ENCODE measurements around the gene PPP4R3A. TPM values are rescaled to one million over a fixed set of nuclear protein-coding genes. Genes with fewer than 3 reads are reported as not detected.
A peak's percentile ranks its signal among the peaks of the same experiment; 100 is the strongest.

The PPP4R3A gene
- total RNA-seq, 1 experiment from 2014 or later: 148 TPM

GRCh38 chr14:91419044-91419397 lies 91.1 kb downstream of the PPP4R3A start:
- Histone ChIP-seq H2BK15ac (ENCODE audit: low read depth, low read length) (no peak overlapping the region), H3K9me3 (ENCODE audit: control insufficient read depth, low read depth, low read length) (no peaks in the 10 kb centered on the region), H2AFZ (ENCODE audit: low read length) (no peak overlapping the region), H3K4me2 (ENCODE audit: insufficient read depth, insufficient read length, low read length) (no peak overlapping the region), H3K79me1 (ENCODE audit: insufficient read depth, low read depth, low read length, poor library complexity, severe bottlenecking) (no peaks in the 10 kb centered on the region), H3T11ph (ENCODE audit: low read length) (no peak overlapping the region), H3K27ac (ENCODE audit: insufficient read length, low read depth, low read length) (no peak overlapping the region), H2BK5ac (ENCODE audit: insufficient read length, low read length) (no peak overlapping the region), H3K14ac (ENCODE audit: insufficient read depth, low read length) (no peak overlapping the region), H3K9ac (ENCODE audit: extremely low read depth, insufficient read length, low read length) (no peak overlapping the region), H2BK20ac (ENCODE audit: low read depth, low read length, poor library complexity, severe bottlenecking) (no peak overlapping the region), H3K4me1 (ENCODE audit: insufficient read depth, low read length) (peaks cover 6% of the 10 kb centered on the region; the same call in 1 of the 2 replicates), H4K20me1 (ENCODE audit: control insufficient read depth, insufficient read depth, insufficient read length) (no peaks in the 10 kb centered on the region), H3K23me2 (ENCODE audit: insufficient read length, low read depth, low read length, poor library complexity, severe bottlenecking) (peaks cover 9% of the 10 kb centered on the region), H3K56ac (ENCODE audit: insufficient read length, low read depth, low read length) (no peak overlapping the region), H2BK12ac (ENCODE audit: insufficient read length, low read depth, low read length) (no peak overlapping the region), H2AK5ac (ENCODE audit: insufficient read length, low read length) (no peak overlapping the region), H3K4ac (ENCODE audit: low read depth, low read length) (no peak overlapping the region), H3K79me2 (ENCODE audit: insufficient read depth, low read length) (no peaks in the 10 kb centered on the region), H3K18ac (ENCODE audit: insufficient read length, low read depth, low read length) (no peak overlapping the region), H3K23ac (ENCODE audit: insufficient read length, low read depth, low read length) (no peak overlapping the region), H3K27me3 (ENCODE audit: insufficient read depth, low read length) (no peaks in the 10 kb centered on the region), H4K8ac (replicated peaks; ENCODE audit: insufficient read length, low read depth, low read length) (no peak overlapping the region), H4K91ac (ENCODE audit: insufficient read length, low read depth, low read length) (no peak overlapping the region), H4K5ac (ENCODE audit: insufficient read length, low read depth, low read length) (no peak overlapping the region), H2BK120ac (ENCODE audit: low read depth, low read length, poor library complexity, severe bottlenecking) (no peak overlapping the region)
- peak overlapping the region in 1 of 2 experiments; percentile 68; a peak in 3 of 5 replicates for H3K4me3 Mint-ChIP-seq
- no peak for DNase-seq
- H3K27ac Mint-ChIP-seq: peak overlapping the region in 1 of 3 experiments; percentile 85; a peak in 1 of 7 replicates
- no peaks in the 10 kb centered on the region for H3K9me3 Mint-ChIP-seq
- H3K27me3 Mint-ChIP-seq (ENCODE audit: low read depth): peaks cover 3% of the 10 kb centered on the region
- H3K4me1 Mint-ChIP-seq: peaks cover 27 to 35% of the 10 kb centered on the region in 2 experiments
- no CpG with 5 or more reads among the region's 12 CpGs for WGBS (ENCODE audit: extremely low coverage, insufficient read length, low lambda C conversion rate)
- H3K36me3 Mint-ChIP-seq (ENCODE audit: insufficient read depth in 1 of 3, low read depth in 3 of 3): peaks cover 2 to 9% (median 3%) of the 10 kb centered on the region in 3 experiments; a peak in 4 of 7 replicates
- TF ChIP-seq CTCF (conservative IDR thresholded peaks at IDR 0.05): peak; percentile 32; the same call in 2 of the 3 replicates
